A673 (cell line): ENCODE measurements around the gene F2R. TPM values are rescaled to one million over a fixed set of nuclear protein-coding genes. Genes with fewer than 3 reads are reported as not detected.

Experiments
- BruUV-seq: library from RNA; stranded (reverse); fragments of 400-500 nt; replicated peaks from 2 replicates; lab custom pipeline; 2021; lab: Mats Ljungman, UMichigan
- CTCF ChIA-PET: fragments of 300-600 bp; sonication (Branson Sonifier 250); formaldehyde crosslinking; loops from one replicate; lab custom pipeline; 2022; ENCODE audit warnings: antibody characterized with exemption; lab: Charles Lee
- POLR2A ChIA-PET: fragments of 300-600 bp; sonication (Branson Sonifier 250); formaldehyde crosslinking; loops from one replicate; lab custom pipeline; 2022; ENCODE audit warnings: antibody characterized with exemption; ENCODE audit not compliant: low non-redundant PET; lab: Charles Lee
- DNase-seq: peaks from one replicate; pipeline ENCODE4 v3.0.0-alpha.2; 2015; ENCODE audit warnings: low spot score
- H3K27ac ChIP-seq: fragments of 200-600 bp; sonication (generic); 2 replicates; pipeline ENCODE4 v1.5.1; 2016; ENCODE audit warnings: mixed run types, low read depth, mild to moderate bottlenecking, mixed read lengths, antibody characterized with exemption, low read length; ENCODE audit not compliant: poor library complexity, severe bottlenecking
- H3K27me3 ChIP-seq: fragments of 200-600 bp; sonication (generic); replicated peaks from 2 replicates; pipeline ENCODE4 v1.6.1; 2017; ENCODE audit warnings: mixed run types, low read depth, mild to moderate bottlenecking, mixed read lengths, antibody characterized with exemption, low read length; ENCODE audit not compliant: insufficient read depth, poor library complexity
- H3K36me3 ChIP-seq: fragments of 200-600 bp; sonication (generic); 2 replicates; pipeline ENCODE4 v1.6.1; 2016; ENCODE audit warnings: mixed run types, mild to moderate bottlenecking, mixed read lengths, antibody characterized with exemption, low read length; ENCODE audit not compliant: insufficient read depth, poor library complexity, severe bottlenecking
- H3K4me1 ChIP-seq: fragments of 200-600 bp; sonication (generic); 2 replicates; pipeline ENCODE4 v1.6.1; 2017; ENCODE audit warnings: mixed run types, mild to moderate bottlenecking, mixed read lengths, antibody characterized with exemption, low read length; ENCODE audit not compliant: insufficient read depth, poor library complexity, severe bottlenecking
- H3K4me3 ChIP-seq: fragments of 200-600 bp; sonication (generic); 2 replicates; pipeline ENCODE4 v1.5.1; 2016; ENCODE audit warnings: low read depth, mixed run types, mild to moderate bottlenecking, mixed read lengths, low read length; ENCODE audit not compliant: poor library complexity, severe bottlenecking
- H3K9me3 ChIP-seq: fragments of 200-600 bp; sonication (generic); 2 replicates; pipeline ENCODE4 v1.6.1; 2016; ENCODE audit warnings: mixed run types, low read depth, mild to moderate bottlenecking, mixed read lengths, antibody characterized with exemption, low read length; ENCODE audit not compliant: poor library complexity, severe bottlenecking
- EZH2 ChIP-seq: fragments of 200-600 bp; sonication (generic); IDR thresholded peaks from 2 replicates; pipeline ENCODE4 v1.6.1; 2017; ENCODE audit warnings: borderline replicate concordance, low read depth, mild to moderate bottlenecking, mixed read lengths, antibody characterized with exemption, low read length; ENCODE audit not compliant: poor library complexity, severe bottlenecking
- intact Hi-C: fragments of 100-400 bp; cut with micrococcal nuclease; formaldehyde crosslinking; loops from one replicate; pipeline ENCODE4 v1.10.0; 2022; ENCODE audit not compliant: unreplicated experiment
- total RNA-seq: library from RNA; stranded (reverse); gene quantifications from 2 replicates; pipeline ENCODE4 v1.2.3, GENCODE V29; 2021
- TF ChIP-seq, protein P1 (sequence below): fragments of 300-800, 200-600 bp; sonication (generic); conservative IDR thresholded peaks from 2 replicates; pipeline ENCODE4 v1.5.1; 2017; ENCODE audit warnings: low read depth, mild to moderate bottlenecking, antibody characterized with exemption, low read length, moderate library complexity, mixed read lengths

F2R gene
- total RNA-seq, 1 experiment from 2014 or later: 83.3 TPM

DNA sequence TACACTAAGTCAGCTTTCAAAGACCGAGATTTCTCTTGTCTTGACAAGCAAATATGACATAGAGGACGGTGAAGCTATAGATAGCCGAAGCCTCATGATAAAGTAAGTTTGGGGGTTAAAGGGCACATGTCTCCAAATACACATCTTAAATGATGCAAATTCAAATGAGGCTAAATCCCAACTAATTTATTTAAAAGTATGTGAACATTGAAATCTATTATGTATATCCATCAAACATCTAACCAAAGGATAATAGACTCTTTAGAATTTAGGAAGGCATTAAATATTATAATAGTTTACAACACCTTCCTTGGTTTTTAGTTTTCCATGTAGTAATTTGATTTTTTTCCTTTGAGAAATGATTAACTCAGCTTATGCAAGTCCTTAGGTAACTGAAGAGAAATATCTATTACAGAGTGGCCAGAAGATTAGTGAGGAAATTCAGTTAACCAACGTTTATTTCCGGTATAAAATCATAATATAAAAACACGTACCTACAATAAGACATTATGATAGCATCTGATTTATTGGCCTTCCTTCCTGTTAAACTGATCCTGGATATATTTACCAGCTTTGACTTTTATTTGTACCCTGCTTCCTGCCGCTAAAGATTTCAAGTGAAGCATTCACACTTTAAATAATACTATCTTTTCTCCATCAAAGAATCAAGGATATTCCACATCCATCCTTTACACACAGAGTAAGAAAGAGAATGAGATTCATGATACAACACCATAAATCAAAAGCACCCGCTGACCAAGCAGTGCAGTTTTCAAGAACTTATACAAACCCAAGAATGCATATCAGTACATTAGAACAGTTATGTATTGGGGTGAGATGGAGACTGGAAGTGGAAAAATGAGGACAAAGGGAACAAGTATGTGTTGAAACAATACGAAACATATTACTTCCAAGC is 31.9 kb upstream of the F2R start:
- Histone ChIP-seq H3K4me1 (peaks cover 71% of the 10 kb centered on the region), H3K4me3 (no peak overlapping the region), H3K36me3 (peaks cover 5% of the 10 kb centered on the region), H3K27me3 (no peaks in the 10 kb centered on the region), H3K27ac (peak overlapping the region; percentile 87), H3K9me3 (no peaks in the 10 kb centered on the region)
- peak; percentile 93 for DNase-seq
- POLR2A ChIA-PET: interaction anchor here (0.9 kb wide), 1 partner anchor 31 kb away, joined by 3 read pairs; no protein-coding TSS in a partner anchor
- no TSS peak for BruUV-seq
- TF ChIP-seq EZH2: no peak
- TF ChIP-seq, protein P1, sequence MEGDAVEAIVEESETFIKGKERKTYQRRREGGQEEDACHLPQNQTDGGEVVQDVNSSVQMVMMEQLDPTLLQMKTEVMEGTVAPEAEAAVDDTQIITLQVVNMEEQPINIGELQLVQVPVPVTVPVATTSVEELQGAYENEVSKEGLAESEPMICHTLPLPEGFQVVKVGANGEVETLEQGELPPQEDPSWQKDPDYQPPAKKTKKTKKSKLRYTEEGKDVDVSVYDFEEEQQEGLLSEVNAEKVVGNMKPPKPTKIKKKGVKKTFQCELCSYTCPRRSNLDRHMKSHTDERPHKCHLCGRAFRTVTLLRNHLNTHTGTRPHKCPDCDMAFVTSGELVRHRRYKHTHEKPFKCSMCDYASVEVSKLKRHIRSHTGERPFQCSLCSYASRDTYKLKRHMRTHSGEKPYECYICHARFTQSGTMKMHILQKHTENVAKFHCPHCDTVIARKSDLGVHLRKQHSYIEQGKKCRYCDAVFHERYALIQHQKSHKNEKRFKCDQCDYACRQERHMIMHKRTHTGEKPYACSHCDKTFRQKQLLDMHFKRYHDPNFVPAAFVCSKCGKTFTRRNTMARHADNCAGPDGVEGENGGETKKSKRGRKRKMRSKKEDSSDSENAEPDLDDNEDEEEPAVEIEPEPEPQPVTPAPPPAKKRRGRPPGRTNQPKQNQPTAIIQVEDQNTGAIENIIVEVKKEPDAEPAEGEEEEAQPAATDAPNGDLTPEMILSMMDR: no peak
- CTCF ChIA-PET: interaction anchor here (1.0 kb wide), 1 partner anchor 82 kb away, joined by 3 read pairs; no protein-coding TSS in a partner anchor
- intact Hi-C loops: loop anchor here (5.0 kb wide), 1 partner anchor 67 kb away; no protein-coding TSS in a partner anchor

DNA sequence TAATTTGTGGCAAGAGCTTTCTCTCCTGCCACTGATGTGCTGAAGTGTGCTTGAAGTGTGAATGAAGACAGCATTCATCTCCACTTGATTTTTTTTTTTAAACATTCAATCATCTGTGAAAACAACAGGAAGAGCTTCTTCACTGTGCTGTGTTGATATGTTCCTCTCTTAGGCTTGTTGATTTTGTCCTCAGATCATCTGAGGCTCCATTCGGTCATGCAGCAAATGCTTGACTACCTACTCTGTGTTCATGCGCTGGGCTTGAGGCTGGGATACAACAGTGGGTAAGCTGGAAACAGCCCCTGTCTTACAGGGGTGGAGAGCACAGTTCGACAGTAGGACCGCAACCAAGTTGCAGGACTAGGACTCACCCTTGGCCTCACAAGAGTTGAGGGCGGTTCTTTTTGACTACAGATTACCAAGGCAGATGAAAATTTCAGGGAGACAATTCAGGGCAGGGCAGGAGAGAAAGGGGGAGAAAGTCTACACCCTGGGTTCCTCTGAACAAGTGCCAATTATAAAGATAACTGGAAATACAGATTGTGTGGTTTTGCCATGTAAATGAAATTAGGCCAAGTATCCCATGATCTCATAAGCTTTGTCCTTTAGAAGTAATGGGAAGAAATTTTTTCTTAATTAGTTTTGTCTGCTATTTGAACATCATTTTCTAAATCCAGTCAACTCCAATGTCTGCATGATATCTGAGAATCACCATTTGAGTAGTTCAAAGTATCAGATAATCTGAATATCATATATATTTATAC is 31.0 kb upstream of the F2R start:
- peaks cover 74% of the 10 kb centered on the region for H3K4me1 ChIP-seq
- TF ChIP-seq, protein P1: no peak
- TF ChIP-seq EZH2: no peak
- H3K36me3 ChIP-seq: peaks cover 5% of the 10 kb centered on the region
- H3K27me3 ChIP-seq: no peaks in the 10 kb centered on the region
- H3K9me3 ChIP-seq: no peaks in the 10 kb centered on the region
- H3K27ac ChIP-seq: peak overlapping the region; percentile 87
- CTCF ChIA-PET: interaction anchor here (1.0 kb wide), 1 partner anchor 83 kb away, joined by 3 read pairs; no protein-coding TSS in a partner anchor
- POLR2A ChIA-PET: interaction anchor here (0.9 kb wide), 1 partner anchor 30 kb away, joined by 3 read pairs; no protein-coding TSS in a partner anchor
- no peak for DNase-seq
- no peak overlapping the region for H3K4me3 ChIP-seq
- TSS peak; percentile 65 for BruUV-seq
- intact Hi-C loops: loop anchor here (5.0 kb wide), 1 partner anchor 68 kb away; no protein-coding TSS in a partner anchor

- no TSS peak for BruUV-seq
- peaks cover 5% of the 10 kb centered on the region for H3K36me3 ChIP-seq
- TF ChIP-seq, protein P1: no peak
- TF ChIP-seq EZH2: no peak
- H3K9me3 ChIP-seq: no peaks in the 10 kb centered on the region
- peak overlapping the region; percentile 87 for H3K27ac ChIP-seq
- peaks cover 76% of the 10 kb centered on the region for H3K4me1 ChIP-seq
- ChIA-PET POLR2A (no interaction called here), CTCF (no interaction called here)
- H3K4me3 ChIP-seq: no peak overlapping the region
- DNase-seq: no peak
- H3K27me3 ChIP-seq: no peaks in the 10 kb centered on the region
- intact Hi-C loops: no loop called here
Measured at GRCh38 chr5:76685704-76686103, 30.2 kb upstream of the F2R start.
